IMR-90 (cell line): ENCODE measurements around the gene CCDC32.
A peak's percentile ranks its signal among the peaks of the same experiment; 100 is the strongest.

Experiments used
- CHD1 ChIP-seq: IDR thresholded peaks from 2 replicates; pipeline ENCODE4 v1.6.1; 2012; ENCODE audit warnings: low read depth, low read length, improper control_type of control experiment
- CTCF ChIP-seq: conservative IDR thresholded peaks from 2 replicates; pipeline ENCODE4 v1.5.1; 2012; ENCODE audit warnings: mild to moderate bottlenecking, low read depth, low read length, improper control_type of control experiment
- POLR2A ChIP-seq: IDR thresholded peaks from 2 replicates; pipeline ENCODE4 v1.6.1; 2012; ENCODE audit warnings: mild to moderate bottlenecking, low read depth, low read length
- SMC3 ChIP-seq: fragments of 150-350 bp; IDR thresholded peaks from 2 replicates; pipeline ENCODE4 v1.6.1; 2016; ENCODE audit warnings: low read depth, mild to moderate bottlenecking, antibody characterized with exemption, low read length, moderate library complexity
- USF2 ChIP-seq: fragments of 150-350 bp; IDR thresholded peaks from 2 replicates; pipeline ENCODE4 v1.6.1; 2017; ENCODE audit warnings: mild to moderate bottlenecking, antibody characterized with exemption, low read length, low read depth

- TF ChIP-seq CTCF (no peak), USF2 (no peak), SMC3 (no peak), POLR2A (peak; percentile 90), CHD1 (no peak)
These were observed 4.5 kb upstream of the CCDC32 start, which contains the start of gene RPUSD2 for GRCh38 chr15:40569129-40569953.
